SU-DHL-6 (cell line): ENCODE data around the gene DBI.

Experiments used
- H2AFZ ChIP-seq: fragments of 200-600 bp; sonication (generic); 2 replicates; pipeline ENCODE4 v1.6.1; 2014; ENCODE audit warnings: low read depth, mild to moderate bottlenecking, moderate library complexity, mixed read lengths, antibody characterized with exemption, low read length; ENCODE audit not compliant: severe bottlenecking
- H3F3A ChIP-seq: fragments of 200-600 bp; shearing (Covaris generic); 2 replicates; pipeline ENCODE4 v1.6.0; 2016; ENCODE audit warnings: antibody characterized with exemption, mild to moderate bottlenecking; ENCODE audit not compliant: insufficient read depth
- H3K27ac ChIP-seq: fragments of 200-600 bp; sonication (generic); 2 replicates; pipeline ENCODE4 v1.5.1; 2016; ENCODE audit warnings: low read depth, mild to moderate bottlenecking, low read length, moderate library complexity, mixed read lengths
- H3K27me3 ChIP-seq: fragments of 200-600 bp; sonication (generic), shearing (Covaris generic); 2 replicates; pipeline ENCODE4 v1.6.0; 2014; ENCODE audit warnings: mild to moderate bottlenecking, low read length
- H3K36me3 ChIP-seq: fragments of 200-600 bp; sonication (generic); 2 replicates; pipeline ENCODE4 v1.6.1; 2014; ENCODE audit warnings: mild to moderate bottlenecking, low read length, mixed read lengths
- H3K4me2 ChIP-seq: fragments of 300-600, 200-600 bp; shearing (Covaris generic), sonication (generic); 2 replicates; pipeline ENCODE4 v1.6.0; 2014; ENCODE audit warnings: low read length, low read depth, mild to moderate bottlenecking; ENCODE audit not compliant: poor library complexity, severe bottlenecking
- H3K4me3 ChIP-seq: fragments of 200-600 bp; sonication (generic); 2 replicates; pipeline ENCODE4 v1.5.1; 2014; ENCODE audit warnings: antibody characterized with exemption, low read length, mild to moderate bottlenecking, mixed read lengths; ENCODE audit not compliant: insufficient read depth, poor library complexity, severe bottlenecking
- H3K79me2 ChIP-seq: fragments of 200-600 bp; sonication (generic); 2 replicates; pipeline ENCODE4 v1.6.1; 2014; ENCODE audit warnings: mild to moderate bottlenecking, low read length, moderate library complexity; ENCODE audit not compliant: insufficient read depth
- H3K9ac ChIP-seq: fragments of 200-600 bp; sonication (generic); 2 replicates; pipeline ENCODE4 v1.7.0; 2014; ENCODE audit warnings: mild to moderate bottlenecking, low read length
- H3K9me2 ChIP-seq: fragments of 200-600 bp; sonication (generic); replicated peaks from 2 replicates; pipeline ENCODE4 v1.6.1; 2014; ENCODE audit warnings: low read length; ENCODE audit not compliant: insufficient read depth
- H3K9me3 ChIP-seq: fragments of 200-600 bp; sonication (generic); 2 replicates; pipeline ENCODE4 v1.6.1; 2014; ENCODE audit warnings: low read length, mixed read lengths; ENCODE audit not compliant: insufficient read depth
- H4K20me1 ChIP-seq: fragments of 200-600 bp; sonication (generic); 2 replicates; pipeline ENCODE4 v1.6.1; 2014; ENCODE audit warnings: low read depth, mild to moderate bottlenecking, antibody characterized with exemption, low read length, moderate library complexity, mixed read lengths
- EZH2phosphoT487 ChIP-seq: fragments of 200-600 bp; sonication (generic), shearing (Covaris generic); conservative IDR thresholded peaks from 2 replicates; pipeline ENCODE4 v1.6.1; 2018; ENCODE audit warnings: mild to moderate bottlenecking, antibody characterized with exemption, low read length, moderate library complexity, mixed read lengths
- TF ChIP-seq, protein P1 (sequence below): fragments of 200-600 bp; sonication (generic); IDR thresholded peaks from one replicate; pipeline ENCODE4 v1.5.1; 2017; ENCODE audit warnings: antibody characterized with exemption, mild to moderate bottlenecking, low read length, moderate library complexity; ENCODE audit not compliant: insufficient read depth, poor library complexity, severe bottlenecking

Gene DBI

DNA sequence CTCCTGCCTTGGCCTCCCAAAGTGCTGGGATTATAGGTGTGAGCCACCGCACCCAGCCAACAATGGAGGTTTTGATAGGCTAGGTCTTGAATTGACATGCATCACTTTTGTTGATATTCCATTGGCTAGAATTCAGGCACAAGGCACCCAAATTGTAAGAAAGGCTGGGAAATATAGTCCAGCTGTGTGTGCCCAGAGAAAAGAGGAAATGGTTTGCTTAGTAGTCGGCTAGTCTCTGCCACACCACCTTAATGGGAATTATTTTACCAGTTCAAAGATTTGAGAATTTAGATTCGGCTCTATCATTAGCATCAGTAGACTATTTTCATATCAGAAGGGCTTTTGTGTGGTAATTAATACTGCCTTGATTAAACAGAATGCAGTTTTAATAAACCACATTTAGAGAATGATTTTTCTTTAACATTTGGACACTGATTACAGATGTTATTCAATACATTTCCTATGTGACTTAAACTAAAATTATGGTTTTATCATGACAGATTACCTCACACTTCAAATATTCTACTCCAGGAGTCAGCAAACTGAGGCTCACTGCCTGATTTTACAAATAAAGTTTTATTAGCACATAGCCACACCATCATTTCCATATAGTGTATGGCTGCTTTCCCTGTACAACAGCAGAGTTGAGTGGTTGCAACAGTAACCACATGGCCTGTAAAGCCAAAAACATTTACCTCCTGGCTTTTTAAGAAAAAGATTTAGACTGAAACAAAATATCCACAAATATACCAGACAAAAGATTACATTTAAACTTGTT lies 27.4 kb downstream of the DBI start:
- Histone ChIP-seq H4K20me1 (no peaks in the 10 kb centered on the region), H3K36me3 (no peaks in the 10 kb centered on the region), H3K27ac (no peak overlapping the region), H3K9me2 (no peaks in the 10 kb centered on the region), H3K4me3 (no peak overlapping the region), H3K27me3 (no peaks in the 10 kb centered on the region), H3F3A (no peaks in the 10 kb centered on the region), H3K9ac (no peak overlapping the region), H2AFZ (no peak overlapping the region), H3K79me2 (no peaks in the 10 kb centered on the region), H3K9me3 (no peaks in the 10 kb centered on the region), H3K4me2 (no peak overlapping the region)
- TF ChIP-seq EZH2phosphoT487: no peak
- TF ChIP-seq, protein P1, sequence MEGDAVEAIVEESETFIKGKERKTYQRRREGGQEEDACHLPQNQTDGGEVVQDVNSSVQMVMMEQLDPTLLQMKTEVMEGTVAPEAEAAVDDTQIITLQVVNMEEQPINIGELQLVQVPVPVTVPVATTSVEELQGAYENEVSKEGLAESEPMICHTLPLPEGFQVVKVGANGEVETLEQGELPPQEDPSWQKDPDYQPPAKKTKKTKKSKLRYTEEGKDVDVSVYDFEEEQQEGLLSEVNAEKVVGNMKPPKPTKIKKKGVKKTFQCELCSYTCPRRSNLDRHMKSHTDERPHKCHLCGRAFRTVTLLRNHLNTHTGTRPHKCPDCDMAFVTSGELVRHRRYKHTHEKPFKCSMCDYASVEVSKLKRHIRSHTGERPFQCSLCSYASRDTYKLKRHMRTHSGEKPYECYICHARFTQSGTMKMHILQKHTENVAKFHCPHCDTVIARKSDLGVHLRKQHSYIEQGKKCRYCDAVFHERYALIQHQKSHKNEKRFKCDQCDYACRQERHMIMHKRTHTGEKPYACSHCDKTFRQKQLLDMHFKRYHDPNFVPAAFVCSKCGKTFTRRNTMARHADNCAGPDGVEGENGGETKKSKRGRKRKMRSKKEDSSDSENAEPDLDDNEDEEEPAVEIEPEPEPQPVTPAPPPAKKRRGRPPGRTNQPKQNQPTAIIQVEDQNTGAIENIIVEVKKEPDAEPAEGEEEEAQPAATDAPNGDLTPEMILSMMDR: no peak

GRCh38 chr2:119397196-119397595 lies 30.4 kb downstream of the DBI start:
- Histone ChIP-seq H3F3A (no peaks in the 10 kb centered on the region), H3K4me3 (no peak overlapping the region), H3K9me3 (no peaks in the 10 kb centered on the region), H3K79me2 (no peaks in the 10 kb centered on the region), H3K9ac (no peak overlapping the region), H3K9me2 (no peaks in the 10 kb centered on the region), H3K36me3 (no peaks in the 10 kb centered on the region), H2AFZ (no peak overlapping the region), H3K4me2 (no peak overlapping the region), H4K20me1 (no peaks in the 10 kb centered on the region), H3K27ac (no peak overlapping the region), H3K27me3 (no peaks in the 10 kb centered on the region)
- no peak for TF ChIP-seq EZH2phosphoT487
- TF ChIP-seq, protein P1: no peak

- H4K20me1 ChIP-seq: no peaks in the 10 kb centered on the region
- H3F3A ChIP-seq: no peaks in the 10 kb centered on the region
- no peaks in the 10 kb centered on the region for H3K9me2 ChIP-seq
- H3K27ac ChIP-seq: no peak overlapping the region
- H3K4me2 ChIP-seq: no peak overlapping the region
- no peaks in the 10 kb centered on the region for H3K27me3 ChIP-seq
- H3K9me3 ChIP-seq: no peaks in the 10 kb centered on the region
- H3K79me2 ChIP-seq: no peaks in the 10 kb centered on the region
- no peaks in the 10 kb centered on the region for H3K36me3 ChIP-seq
- H3K9ac ChIP-seq: no peak overlapping the region
- H3K4me3 ChIP-seq: no peak overlapping the region
- no peak overlapping the region for H2AFZ ChIP-seq
- no peak for TF ChIP-seq EZH2phosphoT487
- TF ChIP-seq, protein P1: no peak
Observed at GRCh38 chr2:119402106-119402505, 35.3 kb downstream of the DBI start.
